HepG2 (cell line): ENCODE results near the gene PPP2R5C. TPM values are rescaled to one million over a fixed set of nuclear protein-coding genes. Genes with fewer than 3 reads are reported as not detected.

Experiments
- CCAR2 ChIP-seq: fragments of 200-400 bp; formaldehyde crosslinking; optimal IDR thresholded peaks from 2 replicates; pipeline ENCODE3; 2018; ENCODE audit warnings: low read depth, mild to moderate bottlenecking, low read length, moderate library complexity
- CENPT ChIP-seq: sonication (generic); formaldehyde crosslinking; IDR thresholded peaks from 2 replicates; pipeline ENCODE4 v1.8.0; 2022; ENCODE audit warnings: low read depth, mild to moderate bottlenecking, moderate library complexity, missing genetic modification reagents
- FOXK2 ChIP-seq: fragments of 450-650 bp; IDR thresholded peaks from 2 replicates; pipeline ENCODE4 v1.6.1; 2016
- GABPB1 ChIP-seq: IDR thresholded peaks from 2 replicates; pipeline ENCODE4 v1.6.1; 2016; ENCODE audit warnings: mild to moderate bottlenecking, missing genetic modification reagents, moderate library complexity, missing compliant biosample characterization
- HDAC2 ChIP-seq: sonication (generic); formaldehyde crosslinking; IDR thresholded peaks from 2 replicates; pipeline ENCODE4 v1.4.0; 2020; ENCODE audit warnings: missing genetic modification reagents
- LRRFIP1 ChIP-seq: sonication (generic); formaldehyde crosslinking; conservative IDR thresholded peaks from 2 replicates; pipeline ENCODE4 v1.4.0; 2020; ENCODE audit warnings: missing genetic modification reagents
- MLLT10 ChIP-seq: sonication (generic); formaldehyde crosslinking; IDR thresholded peaks from 2 replicates; pipeline ENCODE4 v1.4.0; 2020; ENCODE audit warnings: missing genetic modification reagents
- RFX5 ChIP-seq: IDR thresholded peaks from 2 replicates; pipeline ENCODE4 v1.6.1; 2011; ENCODE audit warnings: low read depth, low read length, improper control_type of control experiment
- RXRA ChIP-seq: sonication (generic); formaldehyde crosslinking; IDR thresholded peaks from 2 replicates; pipeline ENCODE4 v1.5.1; 2020; ENCODE audit warnings: missing genetic modification reagents
- SIX4 ChIP-seq: sonication (generic); formaldehyde crosslinking; IDR thresholded peaks from 2 replicates; pipeline ENCODE4 v1.4.0; 2020; ENCODE audit warnings: missing genetic modification reagents
- SOX6 ChIP-seq, 2 experiments: fragments of 450-650 bp in 1 of 2; sonication (generic) in 1 of 2; formaldehyde crosslinking in 1 of 2; IDR thresholded peaks; 2 replicates each; pipeline versions ENCODE4 v1.4.0 to v1.6.1; 2017 to 2020; ENCODE audit warnings: antibody characterized with exemption in 1 of 2, mild to moderate bottlenecking in 1 of 2, missing genetic modification reagents in 1 of 2
- ZBTB8A ChIP-seq: sonication (generic); formaldehyde crosslinking; IDR thresholded peaks from 2 replicates; pipeline ENCODE4 v1.4.0; 2020; ENCODE audit warnings: mild to moderate bottlenecking, low read depth, missing genetic modification reagents, borderline replicate concordance
- ZNF17 ChIP-seq: sonication (generic); formaldehyde crosslinking; IDR thresholded peaks from 2 replicates; pipeline ENCODE4 v1.5.0; 2020; ENCODE audit warnings: mild to moderate bottlenecking, missing genetic modification reagents
- ZNF180 ChIP-seq: sonication (generic); formaldehyde crosslinking; IDR thresholded peaks from 2 replicates; pipeline ENCODE4 v1.4.0; 2020; ENCODE audit warnings: low read depth, missing genetic modification reagents, borderline replicate concordance
- ZNF256 ChIP-seq: sonication (generic); formaldehyde crosslinking; conservative IDR thresholded peaks from 2 replicates; pipeline ENCODE4 v1.4.0; 2020; ENCODE audit warnings: missing genetic modification reagents
- ZNF331 ChIP-seq: sonication (generic); formaldehyde crosslinking; IDR thresholded peaks from 2 replicates; pipeline ENCODE4 v1.4.0; 2020; ENCODE audit warnings: missing genetic modification reagents
- ZNF432 ChIP-seq: sonication (generic); formaldehyde crosslinking; IDR thresholded peaks from 2 replicates; pipeline ENCODE4 v1.5.0; 2020; ENCODE audit warnings: missing genetic modification reagents, mild to moderate bottlenecking, borderline replicate concordance
- ZNF501 ChIP-seq: sonication (generic); formaldehyde crosslinking; IDR thresholded peaks from 2 replicates; pipeline ENCODE4 v1.5.1; 2020; ENCODE audit warnings: mild to moderate bottlenecking, moderate library complexity, missing genetic modification reagents
- ZNF503 ChIP-seq: sonication (generic); formaldehyde crosslinking; IDR thresholded peaks from 2 replicates; pipeline ENCODE4 v1.4.0; 2020; ENCODE audit warnings: missing genetic modification reagents
- ZNF572 ChIP-seq: sonication (generic); formaldehyde crosslinking; IDR thresholded peaks from 2 replicates; pipeline ENCODE4 v1.5.1; 2020; ENCODE audit warnings: mild to moderate bottlenecking, missing genetic modification reagents
- ZNF674 ChIP-seq: sonication (generic); formaldehyde crosslinking; IDR thresholded peaks from 2 replicates; pipeline ENCODE4 v1.5.0; 2020; ENCODE audit warnings: low read depth, mild to moderate bottlenecking, missing genetic modification reagents
- ZNF7 ChIP-seq: IDR thresholded peaks from 2 replicates; pipeline ENCODE4 v1.6.1; 2016; ENCODE audit warnings: missing biosample characterization, missing genetic modification reagents
- polyA plus RNA-seq, 8 experiments: library from polyadenylated mRNA; depleted of rRNA in 3 of 8; stranded (reverse) in 7 of 8; unstranded in 1 of 8; fragments of >200 nt; fragmentation: Illumina TruSeq in 4 of 8; extraction: Trizol in 4 of 8; gene quantifications; 2 replicates each; pipeline versions ENCODE4 v1.2.1 to v1.2.3, GENCODE V29; 2011 to 2016; ENCODE audit warnings: low read depth in 4 of 8, missing spikeins in 1 of 8, mixed read lengths in 1 of 8; ENCODE audit not compliant: insufficient read depth in 1 of 8
- total RNA-seq, 5 experiments: library from RNA; depleted of rRNA; stranded (reverse); fragments of >200 nt; fragmentation: Illumina TruSeq; extraction: Trizol; gene quantifications; 2 replicates each; pipeline ENCODE4 v1.2.3, GENCODE V29; 2016; ENCODE audit warnings: low read depth in 1 of 5

Gene PPP2R5C
- total and polyA plus RNA-seq, 2 of the 13 experiments (the other 11 are each of a cell fraction or from before 2014, with no cell fraction given): 74.3 to 78.5 TPM

- 0 out of 2 replicates have a peak, but pooled peaks have one; percentile 82 for TF ChIP-seq ZNF674 (CRISPR knock-in tag)
- no peak for TF ChIP-seq ZNF7 (CRISPR knock-in tag)
- TF ChIP-seq CENPT (CRISPR knock-in tag): no peak
- TF ChIP-seq ZNF503 (CRISPR knock-in tag): 0 out of 2 replicates have a peak, but pooled peaks have one; percentile 1
- TF ChIP-seq ZNF572 (CRISPR knock-in tag): no peak; the same call in 1 of the 2 replicates
- TF ChIP-seq CCAR2: no peak
- no peak for TF ChIP-seq ZBTB8A (CRISPR knock-in tag)
- TF ChIP-seq ZNF432 (CRISPR knock-in tag): peak; percentile 53; the same call in 1 of the 2 replicates
- TF ChIP-seq SOX6 (IDR thresholded peaks at IDR 0.05): no peak
- TF ChIP-seq SOX6 (CRISPR knock-in tag; IDR thresholded peaks at IDR 0.05): no peak
- 0 out of 2 replicates have a peak, but pooled peaks have one; percentile 7 for TF ChIP-seq ZNF256
- no peak for TF ChIP-seq GABPB1
- TF ChIP-seq ZNF331: no peak
- peak; percentile 74 for TF ChIP-seq ZNF501
- no peak for TF ChIP-seq LRRFIP1 (CRISPR knock-in tag)
- TF ChIP-seq FOXK2: no peak
- TF ChIP-seq HDAC2 (CRISPR knock-in tag): no peak
- no peak for TF ChIP-seq ZNF17 (CRISPR knock-in tag)
- TF ChIP-seq RFX5: 0 out of 2 replicates have a peak, but pooled peaks have one; percentile 1
- no peak for TF ChIP-seq RXRA (CRISPR knock-in tag)
- no peak for TF ChIP-seq MLLT10
- TF ChIP-seq ZNF180 (CRISPR knock-in tag): no peak
- TF ChIP-seq SIX4 (CRISPR knock-in tag): no peak
Observed at GRCh38 chr14:101948666-101949216, 187.2 kb downstream of the PPP2R5C start (continued).
